Left renal cortex interstitium (tissue), 4 donors: ENCODE results near the gene HACD1. TPM values are rescaled to one million over a fixed set of nuclear protein-coding genes. Genes with fewer than 3 reads are reported as not detected.

Source experiments
- DNase-seq, 4 donors: peaks; one replicate each; pipeline ENCODE4 v3.0.0-alpha.2; 2013; ENCODE audit warnings: low read depth in 4 of 4, low spot score in 2 of 4, missing footprints in 1 of 4
- polyA plus RNA-seq, 4 donors: library from polyadenylated mRNA; unstranded; fragments of 120-200 nt; gene quantifications; one replicate each; pipeline ENCODE4 v1.2.1, GENCODE V29; 2013; ENCODE audit not compliant: insufficient read length in 4 of 4

Gene HACD1
- 10 to 100 TPM; 11.1 to 15.2 (median 12.8) TPM for polyA plus RNA-seq

DNA sequence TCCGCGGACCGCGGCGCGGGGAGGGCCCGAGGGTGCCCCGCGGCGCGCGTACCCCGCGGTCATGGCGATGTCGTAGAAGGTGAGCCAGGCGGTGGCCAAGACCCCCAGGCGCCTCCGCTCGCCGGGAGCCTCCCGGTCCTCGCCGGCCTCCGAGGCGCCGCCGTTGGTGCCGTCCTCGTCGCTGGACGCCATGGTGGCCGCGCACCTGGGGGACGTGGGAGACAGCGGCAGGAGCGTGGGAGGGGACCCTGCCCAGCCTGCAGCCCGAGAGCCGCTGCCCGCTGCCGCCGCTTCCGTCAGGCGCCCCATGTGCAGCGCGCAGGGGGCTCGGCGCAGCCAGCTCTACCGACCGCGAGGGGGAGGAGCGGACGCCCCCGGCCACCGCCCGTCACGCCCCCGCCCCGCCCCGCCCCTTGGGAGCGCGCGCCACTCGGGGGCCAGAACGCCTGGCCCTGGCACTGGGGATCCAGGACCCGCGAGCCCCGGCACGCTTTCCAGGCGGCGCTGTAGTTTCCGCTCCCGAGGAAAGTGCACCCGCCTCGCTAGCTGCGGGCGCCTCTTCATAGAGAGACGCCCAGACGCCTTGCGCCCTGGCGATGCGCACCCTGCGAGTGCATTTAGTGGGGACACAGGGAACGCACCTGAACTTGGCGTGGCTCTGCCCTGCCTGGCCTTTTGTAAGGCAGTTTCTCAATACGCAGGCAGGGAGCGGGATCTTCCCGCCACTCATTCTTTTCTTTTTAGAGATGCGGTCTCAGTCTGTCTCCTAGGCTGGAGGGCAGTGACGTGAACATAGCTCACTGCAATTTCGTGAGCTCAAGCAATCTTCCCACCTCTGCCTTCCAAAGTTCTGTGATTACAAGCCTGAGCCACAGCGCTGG is at the start of gene HACD1:
Gene HACD1, minus strand, starts transcription at position 344 of the 881 bp plus-strand sequence. Its CDS starts 35 bp downstream, at position 309.
- peak; percentile 24 to 46 (median 36) for DNase-seq

DNA sequence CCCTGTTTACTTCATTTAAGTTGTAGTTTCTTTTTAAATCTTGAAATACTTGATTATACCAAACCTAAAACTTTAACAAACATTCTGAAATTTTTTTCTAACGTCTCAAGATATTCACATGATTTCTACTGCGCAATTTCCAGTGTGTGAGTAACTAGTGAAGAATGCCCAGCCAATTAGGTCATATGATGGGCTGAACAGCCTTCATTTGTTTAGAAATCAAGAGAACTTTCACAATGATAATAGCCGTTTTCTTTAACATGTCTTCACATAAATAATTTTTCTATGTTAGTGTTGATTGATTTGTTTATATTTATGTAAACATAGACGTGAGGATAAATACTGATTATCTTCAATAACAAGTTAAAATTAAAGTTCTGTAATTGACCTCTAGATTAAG is 48.6 kb upstream of the HACD1 start:
- no peak for DNase-seq

GRCh38 chr10:17663450-17663849 is 46.3 kb upstream of the HACD1 start:
- DNase-seq = no peak

DNA sequence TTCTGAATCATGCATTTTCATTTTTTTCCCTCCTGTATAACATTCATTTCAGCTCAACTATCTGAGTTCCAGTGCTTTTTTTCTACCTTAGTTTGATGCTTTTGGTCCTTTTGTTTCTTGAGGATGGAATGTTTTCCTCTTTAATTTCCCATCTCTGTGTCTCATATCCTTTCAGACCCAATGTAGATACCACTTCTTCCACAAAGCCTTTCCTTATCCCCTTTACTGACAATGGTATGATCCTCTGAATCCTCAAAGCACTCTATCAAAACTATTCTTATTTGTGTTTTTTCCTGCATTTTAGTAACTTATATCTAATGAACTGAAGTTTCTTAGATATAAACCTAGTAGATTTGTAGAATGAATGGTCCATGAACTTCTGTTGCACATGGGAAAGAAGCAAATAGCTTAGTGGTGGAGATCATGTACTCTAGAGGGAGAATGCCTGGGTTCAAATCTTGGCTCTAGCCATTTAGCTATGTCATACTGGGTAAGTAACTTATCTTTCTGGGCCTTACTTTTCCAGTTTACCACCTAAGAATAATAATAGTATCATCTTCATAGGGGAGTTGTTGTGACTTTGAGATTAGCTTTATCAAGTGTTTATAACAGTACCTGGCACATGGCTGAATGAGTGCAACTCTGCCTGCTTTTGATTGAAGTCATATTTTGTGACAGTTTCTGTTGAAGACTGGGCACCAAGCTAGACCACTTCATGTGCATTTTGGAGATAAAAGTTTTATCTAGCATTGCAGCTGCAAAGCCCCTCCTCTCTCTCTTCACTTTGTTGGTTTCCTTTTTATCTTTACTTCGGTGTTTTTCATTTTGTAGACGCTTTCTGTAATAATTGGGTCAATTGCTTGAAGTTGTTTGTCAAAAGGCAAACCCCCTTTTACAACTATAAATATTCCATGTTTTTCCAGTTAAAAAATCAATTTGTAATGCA is 45.3 kb upstream of the HACD1 start:
- DNase-seq = no peak

DNA sequence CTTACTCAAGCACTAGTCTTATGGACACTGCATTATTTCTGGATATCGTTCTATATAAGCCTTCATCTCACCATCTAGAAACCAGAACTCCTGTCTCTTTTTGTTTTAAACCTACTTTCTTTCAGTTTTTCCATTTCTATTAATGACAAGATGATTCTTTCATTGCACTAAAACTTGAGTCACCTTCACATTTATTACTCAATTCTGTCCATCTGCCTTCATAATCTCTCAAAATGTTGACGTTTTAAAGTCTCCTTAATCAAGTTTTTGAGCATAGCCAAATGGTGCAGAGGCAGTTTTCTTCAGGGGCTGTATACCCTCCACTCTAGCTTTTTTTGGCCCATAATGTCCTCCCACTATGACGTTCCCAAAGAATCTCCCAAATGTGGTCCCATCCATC is 44.3 kb upstream of the HACD1 start:
- DNase-seq = no peak

- DNase-seq = no peak
Observed at GRCh38 chr10:17660921-17661320, 43.7 kb upstream of the HACD1 start.

- no peak for DNase-seq
Observed at GRCh38 chr10:17659365-17659764, 42.2 kb upstream of the HACD1 start.

GRCh38 chr10:17657103-17657500 is 39.9 kb upstream of the HACD1 start:
- DNase-seq = no peak

- DNase-seq = no peak
Observed at GRCh38 chr10:17655567-17656146, 38.5 kb upstream of the HACD1 start.

DNA sequence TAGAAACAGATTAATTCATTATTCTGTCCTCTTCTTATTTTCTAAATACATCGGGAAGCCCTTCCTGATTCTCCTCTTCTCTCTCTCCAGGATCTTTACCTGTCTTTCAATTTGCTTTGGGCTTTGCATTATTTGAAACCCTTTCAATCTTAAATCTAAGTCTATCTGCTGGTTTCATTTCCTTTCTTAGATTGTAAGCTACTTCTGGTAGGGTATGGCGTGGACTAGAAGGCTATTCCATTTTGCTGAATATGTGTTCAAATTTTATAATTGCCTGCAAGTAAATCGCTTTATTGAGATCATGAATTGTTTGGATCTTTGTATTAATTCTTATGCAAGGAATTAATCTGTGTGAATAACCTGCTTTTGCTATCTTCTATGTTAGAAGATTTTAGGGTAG is 37.8 kb upstream of the HACD1 start:
- no peak for DNase-seq

GRCh38 chr10:17652585-17652984 is 35.4 kb upstream of the HACD1 start:
- no peak for DNase-seq

DNA sequence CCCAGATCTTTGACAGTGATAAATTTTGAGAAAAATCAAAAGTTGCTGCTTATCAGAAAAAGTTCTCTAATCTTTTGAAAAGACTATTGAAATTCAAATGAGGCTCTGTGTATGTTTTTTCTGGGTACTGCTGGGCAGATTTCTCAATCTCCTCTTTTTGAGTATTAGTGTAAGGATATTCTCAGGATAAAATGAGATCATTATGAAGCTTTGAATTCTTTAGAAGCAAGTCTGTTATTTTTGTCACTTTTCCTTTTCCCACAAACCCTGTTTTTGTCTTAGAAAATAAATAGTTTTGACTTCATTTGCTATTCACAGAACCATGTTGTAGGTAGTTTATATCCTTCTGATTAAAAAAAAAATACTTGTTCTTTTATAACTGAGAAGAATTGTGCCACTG is 34.7 kb upstream of the HACD1 start:
- DNase-seq = no peak

GRCh38 chr10:17650416-17650815 is 33.2 kb upstream of the HACD1 start:
- DNase-seq = no peak

DNA sequence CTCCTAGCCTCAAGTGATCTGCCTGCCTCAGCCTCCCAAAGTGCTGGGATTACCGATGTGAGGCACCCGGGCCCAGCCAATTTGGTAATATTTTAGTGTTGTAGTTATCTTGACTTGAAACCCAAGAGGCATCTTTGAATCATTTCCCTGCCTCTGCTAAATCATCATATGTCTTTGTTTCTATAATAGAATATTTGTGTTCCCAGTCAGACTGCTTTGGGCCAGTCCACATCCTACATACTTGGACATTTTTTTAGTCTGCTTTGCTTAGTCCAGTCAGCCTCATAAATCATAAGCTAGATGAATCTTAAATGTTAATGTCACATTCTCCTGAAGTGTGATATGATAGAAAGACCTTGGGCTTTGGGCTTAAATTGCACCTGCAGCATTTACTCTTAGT is 32.7 kb upstream of the HACD1 start:
- DNase-seq = no peak

DNA sequence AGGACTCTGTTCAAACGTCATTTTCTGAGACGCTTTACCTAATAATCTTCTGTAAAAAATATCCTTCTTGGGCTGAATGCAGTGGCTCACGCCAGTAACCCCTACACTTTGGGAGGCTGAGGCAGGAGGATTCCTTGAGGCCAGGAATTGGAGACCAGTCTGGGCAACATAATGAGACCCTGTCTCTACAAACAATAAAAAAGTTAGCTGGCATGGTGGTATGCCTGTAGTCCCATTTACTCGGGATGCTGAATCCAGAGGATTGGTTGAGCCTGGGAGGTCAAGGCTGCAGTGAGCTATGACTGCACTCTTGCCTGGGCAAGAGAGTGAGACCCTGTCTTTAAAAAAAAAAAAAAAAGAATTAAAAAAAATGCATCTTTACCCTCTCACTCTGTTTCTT is 31.9 kb upstream of the HACD1 start:
- DNase-seq = no peak

DNA sequence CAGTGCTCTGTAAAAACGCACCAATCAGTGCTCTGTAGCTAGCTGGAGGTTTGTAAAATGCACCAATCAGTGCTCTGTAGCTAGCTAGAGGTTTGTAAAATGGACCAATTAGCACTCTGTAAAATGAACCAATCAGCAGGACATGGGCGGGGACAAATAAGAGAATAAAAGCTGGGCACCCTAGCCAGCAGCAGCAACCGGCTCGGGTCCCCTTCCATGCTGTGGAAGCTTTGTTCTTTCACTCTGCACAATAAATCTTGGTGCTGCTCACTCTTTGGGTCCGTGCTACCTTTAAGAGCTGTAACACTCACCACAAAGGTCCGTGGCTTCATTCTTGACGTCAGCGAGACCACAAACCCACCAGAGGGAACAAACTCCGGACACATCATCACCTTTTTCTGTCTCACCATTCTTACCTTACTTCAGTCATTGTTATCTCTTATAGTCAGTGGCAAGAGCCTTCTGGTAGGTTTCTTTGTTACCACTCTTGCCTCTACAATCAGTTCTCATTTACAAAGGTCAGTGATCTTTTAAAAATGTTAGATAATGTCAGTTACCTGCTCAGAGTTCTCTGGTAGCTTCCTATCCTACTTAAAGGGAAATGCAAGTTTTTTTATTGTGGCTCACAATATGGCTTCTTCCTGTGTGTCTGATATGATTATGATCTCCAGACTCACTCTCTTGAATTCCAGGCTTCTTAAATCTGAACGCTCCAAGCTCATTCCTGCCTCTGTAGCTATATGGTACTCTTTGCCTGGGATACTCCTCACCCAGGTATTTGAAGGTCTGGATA is 31.3 kb upstream of the HACD1 start:
- DNase-seq = no peak

DNA sequence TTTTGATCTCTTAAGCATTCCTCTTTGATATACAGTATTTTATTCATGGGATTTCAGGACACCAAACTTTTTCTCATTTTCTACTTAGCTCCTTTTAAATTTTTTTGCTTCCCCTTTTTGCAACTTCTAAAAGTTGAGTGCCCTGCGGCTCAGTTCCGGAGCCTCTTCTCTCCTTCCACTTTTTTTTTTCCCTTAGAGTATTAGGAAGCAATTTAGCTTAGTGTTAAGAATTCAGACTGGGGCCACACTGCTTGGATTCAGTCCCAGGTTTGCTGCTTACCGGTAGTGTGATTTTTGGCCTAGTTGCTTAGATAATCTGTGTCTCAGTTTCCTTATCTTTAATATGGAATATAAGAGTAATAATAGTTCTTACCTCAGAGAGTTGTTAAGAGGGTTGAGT is 30.2 kb upstream of the HACD1 start:
- no peak for DNase-seq

DNA sequence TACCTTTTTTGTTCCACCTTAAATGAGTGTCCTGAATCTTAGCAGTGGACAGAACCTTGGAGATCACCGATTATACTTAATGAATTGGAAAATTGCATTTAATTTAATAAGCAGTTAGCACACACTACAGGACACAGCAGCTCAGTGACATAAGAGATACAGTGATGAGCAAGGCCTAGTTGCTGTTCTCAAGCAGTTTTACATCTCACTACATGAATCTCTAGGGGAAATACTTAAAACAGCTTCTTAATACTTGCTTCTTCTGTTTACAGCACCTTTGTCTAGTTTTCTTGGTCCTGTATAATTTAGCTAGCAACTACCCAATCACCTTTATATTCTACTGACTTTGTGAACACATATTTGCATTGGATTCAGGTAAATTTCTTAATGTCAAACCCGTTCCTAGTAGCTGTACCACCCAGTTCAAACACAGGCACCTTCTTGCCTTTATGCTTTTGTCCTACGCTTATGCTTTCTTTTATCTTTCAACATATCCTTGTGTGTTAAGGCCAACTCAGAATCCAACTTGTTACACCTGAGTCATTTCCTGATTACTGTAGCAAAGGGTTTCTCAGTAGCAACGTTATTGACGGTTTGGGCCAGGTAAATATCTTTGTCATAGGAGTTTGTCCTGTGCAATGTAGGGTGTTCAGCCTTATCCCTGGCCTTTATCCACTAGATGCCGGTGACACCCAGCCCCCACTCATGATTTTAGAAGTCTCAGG is 28.6 kb upstream of the HACD1 start:
- DNase-seq = no peak

DNA sequence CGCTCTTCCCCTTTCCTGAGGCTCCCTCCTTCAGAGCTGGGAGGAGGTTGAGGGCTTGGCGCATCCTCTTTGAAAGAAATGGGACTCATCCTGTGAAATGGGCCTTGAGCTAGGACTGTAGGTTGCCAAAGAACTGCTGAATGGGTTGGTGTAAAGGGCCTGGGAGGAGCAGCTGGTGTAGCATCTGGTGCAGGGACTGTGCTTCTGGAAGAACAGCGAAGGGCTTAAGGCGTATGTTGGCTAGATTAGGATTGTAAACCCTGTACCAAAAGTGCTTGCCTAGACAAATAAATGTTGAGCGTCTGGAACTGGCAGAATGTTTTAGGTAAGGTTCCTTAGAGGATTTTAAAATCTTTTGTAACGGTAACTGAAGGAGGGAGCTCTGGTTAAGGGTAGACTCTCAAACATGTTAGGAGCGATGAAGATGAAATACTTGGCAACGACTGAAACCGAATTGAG is 27.3 kb upstream of the HACD1 start:
- no peak for DNase-seq
